ENCODE measurements around the gene ZBTB17.

ZBTB17 gene

GRCh38 chr1:15953294-15953771 lies 22.6 kb downstream of the ZBTB17 start:
- Histone ChIP-seq H3K4me2 (ENCODE audit: low read length, poor library complexity, severe bottlenecking) (no peak overlapping the region), H3K4me3 (ENCODE audit: insufficient read depth in 1 of 2, low read depth in 1 of 2, low read length in 2 of 2) (peak overlapping the region in 1 of 2 experiments; percentile 39), H4K8ac (ENCODE audit: low read length) (peak overlapping the region; percentile 33), H3K14ac (ENCODE audit: low read length in 2 of 2) (peak overlapping the region in 1 of 2 experiments; percentile 8), H3K18ac (ENCODE audit: low read depth in 1 of 2, low read length in 2 of 2) (peak overlapping the region; percentile 40 to 87), H3K27ac (ENCODE audit: low read length, poor library complexity, severe bottlenecking) (peak overlapping the region; percentile 97), H2BK120ac (ENCODE audit: low read depth, low read length) (peak overlapping the region; percentile 83), H3K36me3 (ENCODE audit: control insufficient read depth in 1 of 2, insufficient read depth in 2 of 2, low read depth in 1 of 2, low read length in 2 of 2) (peaks cover 9 to 11% of the 10 kb centered on the region in 2 experiments), H3K23ac (ENCODE audit: low read length in 2 of 2) (no peak overlapping the region), H2AFZ (ENCODE audit: low read depth, low read length) (no peak overlapping the region), H2BK12ac (ENCODE audit: low read length in 2 of 2) (peak overlapping the region; percentile 6 to 23), H3K4me1 (ENCODE audit: control insufficient read depth, insufficient read depth, low read depth, low read length) (peaks cover 55% of the 10 kb centered on the region), H2AK5ac (ENCODE audit: low read length, severe bottlenecking) (peak overlapping the region; percentile 13), H3K27me3 (ENCODE audit: control insufficient read depth in 1 of 2, insufficient read depth in 1 of 2, low read length in 2 of 2) (no peaks in the 10 kb centered on the region), H3K79me1 (replicated peaks; ENCODE audit: low read length, poor library complexity, severe bottlenecking) (peaks cover 2% of the 10 kb centered on the region), H2BK5ac (ENCODE audit: low read depth, low read length, poor library complexity, severe bottlenecking) (peak overlapping the region; percentile 9), H3K9ac (ENCODE audit: low read length) (peak overlapping the region; percentile 94), H4K91ac (ENCODE audit: low read length) (peak overlapping the region; percentile 22), H3K4ac (ENCODE audit: low read depth in 1 of 2, low read length in 2 of 2) (peak overlapping the region; percentile 16 to 60), H2BK15ac (ENCODE audit: low read depth, poor library complexity, severe bottlenecking) (no peak overlapping the region), H3K9me3 (ENCODE audit: control insufficient read depth, low read length) (no peaks in the 10 kb centered on the region)
- peak; percentile 34 for DNase-seq
- WGBS: 88% methylated on average over 11 of the region's 11 CpGs

- Histone ChIP-seq H2AK5ac (ENCODE audit: low read length, severe bottlenecking) (peak overlapping the region; percentile 24), H3K36me3 (ENCODE audit: control insufficient read depth in 1 of 2, insufficient read depth in 2 of 2, low read depth in 1 of 2, low read length in 2 of 2) (peaks cover 12 to 19% of the 10 kb centered on the region in 2 experiments), H4K91ac (ENCODE audit: low read length) (peak overlapping the region; percentile 70)
These were observed 23.3 kb downstream of the ZBTB17 start for GRCh38 chr1:15952317-15953258.

DNA sequence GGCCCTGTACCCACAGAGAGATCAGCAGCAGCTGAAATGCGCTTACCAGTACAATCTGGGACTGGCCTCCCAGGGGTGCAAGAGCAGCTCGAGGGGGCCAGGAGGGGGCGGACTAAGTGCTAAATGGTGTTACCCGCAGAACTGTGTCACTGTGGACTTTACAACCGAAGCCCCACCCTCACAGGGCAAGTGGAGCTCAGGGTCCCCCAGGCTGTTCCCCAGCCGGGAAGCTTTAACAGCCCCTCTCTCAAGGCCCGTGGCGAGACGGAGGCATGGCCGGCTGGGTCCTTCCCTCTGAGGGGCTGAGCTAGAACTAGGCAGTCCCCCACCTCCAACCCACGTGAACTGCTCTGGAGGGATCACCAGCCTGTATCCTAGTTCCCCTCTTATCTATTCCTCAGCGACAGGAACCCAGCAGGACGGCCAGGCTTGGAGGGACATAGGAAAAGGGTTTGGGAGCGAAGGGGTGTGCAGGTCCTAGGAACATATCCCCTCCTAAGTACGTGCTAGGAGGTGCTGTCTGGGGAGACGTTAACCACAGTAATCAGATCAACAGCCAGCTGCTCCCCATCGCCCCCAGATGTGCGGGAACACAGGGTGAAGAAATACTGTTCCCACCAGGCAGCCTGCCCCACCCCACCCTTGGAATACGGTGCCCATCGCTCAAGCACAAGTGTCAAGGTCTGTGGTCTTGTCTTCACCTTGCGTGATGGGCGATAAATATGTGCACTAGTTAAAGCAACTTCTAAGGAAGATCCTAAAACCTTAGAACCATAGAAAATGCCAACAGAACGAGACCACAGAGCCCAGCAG lies 24.4 kb downstream of the ZBTB17 start:
- Histone ChIP-seq H3K4me3 (ENCODE audit: insufficient read depth in 1 of 2, low read depth in 1 of 2, low read length in 2 of 2) (peak overlapping the region in 1 of 2 experiments; percentile 32), H4K91ac (ENCODE audit: low read length) (peak overlapping the region; percentile 84), H2BK12ac (ENCODE audit: low read length in 2 of 2) (peak overlapping the region; percentile 55 to 64), H3K9me3 (ENCODE audit: control insufficient read depth, low read length) (no peaks in the 10 kb centered on the region), H3K27me3 (ENCODE audit: control insufficient read depth in 1 of 2, insufficient read depth in 1 of 2, low read length in 2 of 2) (no peaks in the 10 kb centered on the region), H3K9ac (ENCODE audit: low read length) (peak overlapping the region; percentile 94), H3K36me3 (ENCODE audit: control insufficient read depth in 1 of 2, insufficient read depth in 2 of 2, low read depth in 1 of 2, low read length in 2 of 2) (peaks cover 20 to 29% of the 10 kb centered on the region in 2 experiments), H3K4ac (ENCODE audit: low read depth in 1 of 2, low read length in 2 of 2) (peak overlapping the region; percentile 70 to 87), H2AFZ (ENCODE audit: low read depth, low read length) (no peak overlapping the region), H4K8ac (ENCODE audit: low read length) (peak overlapping the region; percentile 56), H3K18ac (ENCODE audit: low read depth in 1 of 2, low read length in 2 of 2) (peak overlapping the region; percentile 72 to 94), H2AK5ac (ENCODE audit: low read length, severe bottlenecking) (peak overlapping the region; percentile 94), H3K4me2 (ENCODE audit: low read length, poor library complexity, severe bottlenecking) (peak overlapping the region; percentile 31), H3K79me1 (replicated peaks; ENCODE audit: low read length, poor library complexity, severe bottlenecking) (peaks cover 6% of the 10 kb centered on the region), H3K4me1 (ENCODE audit: control insufficient read depth, insufficient read depth, low read depth, low read length) (peaks cover 62% of the 10 kb centered on the region), H2BK120ac (ENCODE audit: low read depth, low read length) (peak overlapping the region; percentile 67), H2BK15ac (ENCODE audit: low read depth, poor library complexity, severe bottlenecking) (peak overlapping the region; percentile 60), H3K14ac (ENCODE audit: low read length in 2 of 2) (peak overlapping the region in 1 of 2 experiments; percentile 5), H2BK5ac (ENCODE audit: low read depth, low read length, poor library complexity, severe bottlenecking) (peak overlapping the region; percentile 75), H3K27ac (ENCODE audit: low read length, poor library complexity, severe bottlenecking) (peak overlapping the region; percentile 97), H3K23ac (ENCODE audit: low read length in 2 of 2) (peak overlapping the region in 1 of 2 experiments; percentile 34)
- DNase-seq: peak; percentile 19
- 70% methylated on average over 17 of the region's 23 CpGs for WGBS

More at GRCh38 chr1:15952317-15953258, 23.3 kb downstream of the ZBTB17 start:
- H3K4ac ChIP-seq (ENCODE audit: low read depth in 1 of 2, low read length in 2 of 2): peak overlapping the region; percentile 42 to 48
- peak overlapping the region; percentile 94 for H3K9ac ChIP-seq (ENCODE audit: low read length)
- H4K8ac ChIP-seq (ENCODE audit: low read length): peak overlapping the region; percentile 1
- peak overlapping the region; percentile 37 to 94 for H3K18ac ChIP-seq (ENCODE audit: low read depth in 1 of 2, low read length in 2 of 2)
- H3K14ac ChIP-seq (ENCODE audit: low read length in 2 of 2): no peak overlapping the region
- no peak overlapping the region for H2BK120ac ChIP-seq (ENCODE audit: low read depth, low read length)
- H2AFZ ChIP-seq (ENCODE audit: low read depth, low read length): no peak overlapping the region
- no peaks in the 10 kb centered on the region for H3K27me3 ChIP-seq (ENCODE audit: control insufficient read depth in 1 of 2, insufficient read depth in 1 of 2, low read length in 2 of 2)
- H3K4me2 ChIP-seq (ENCODE audit: low read length, poor library complexity, severe bottlenecking): peak overlapping the region; percentile 31
- peak overlapping the region; percentile 97 for H3K27ac ChIP-seq (ENCODE audit: low read length, poor library complexity, severe bottlenecking)
- H2BK5ac ChIP-seq (ENCODE audit: low read depth, low read length, poor library complexity, severe bottlenecking): peak overlapping the region; percentile 70
- peak overlapping the region in 1 of 2 experiments; percentile 32 for H3K4me3 ChIP-seq (ENCODE audit: insufficient read depth in 1 of 2, low read depth in 1 of 2, low read length in 2 of 2)
- peak; percentile 97 for DNase-seq
- no peak overlapping the region for H3K23ac ChIP-seq (ENCODE audit: low read length in 2 of 2)
- H3K9me3 ChIP-seq (ENCODE audit: control insufficient read depth, low read length): no peaks in the 10 kb centered on the region
- peaks cover 6% of the 10 kb centered on the region for H3K79me1 ChIP-seq (replicated peaks; ENCODE audit: low read length, poor library complexity, severe bottlenecking)
- H2BK15ac ChIP-seq (ENCODE audit: low read depth, poor library complexity, severe bottlenecking): no peak overlapping the region
- H3K4me1 ChIP-seq (ENCODE audit: control insufficient read depth, insufficient read depth, low read depth, low read length): peaks cover 58% of the 10 kb centered on the region
- WGBS: 36% methylated on average over 26 of the region's 27 CpGs
- H2BK12ac ChIP-seq (ENCODE audit: low read length in 2 of 2): peak overlapping the region; percentile 73 to 91
